T-helper 17 cell (primary cell): Measurements from ENCODE around the gene HLA-E. TPM values are rescaled to one million over a fixed set of nuclear protein-coding genes. Genes with fewer than 3 reads are reported as not detected.

Experiments used
- ATAC-seq: fragments of 150-1000 bp; cut with Tn5 transposase; 2 replicates; pipeline ENCODE4 v1.10.0; 2021; ENCODE audit warnings: mild to moderate bottlenecking, moderate library complexity
- DNase-seq, 3 donors: peaks; one replicate each; pipeline versions ENCODE4 v3.0.0 to v3.0.0-alpha.2; 2020 to 2021
- H3K9me3 ChIP-seq: one replicate; pipeline ENCODE4 v1.7.0; 2013; ENCODE audit warnings: low read length, mild to moderate bottlenecking; ENCODE audit not compliant: control insufficient read depth, poor library complexity, severe bottlenecking
- H3K27ac Mint-ChIP-seq: one replicate; pipeline ENCODE4 v1.8.0; 2022; ENCODE audit warnings: mild to moderate bottlenecking, moderate library complexity, mixed read lengths
- H3K27me3 Mint-ChIP-seq: one replicate; pipeline ENCODE4 v1.8.0; 2022; ENCODE audit warnings: mixed read lengths
- H3K36me3 Mint-ChIP-seq: one replicate; pipeline ENCODE4 v1.8.0; 2022; ENCODE audit warnings: low read depth, mixed read lengths
- H3K4me1 Mint-ChIP-seq: one replicate; pipeline ENCODE4 v1.8.0; 2022; ENCODE audit warnings: mild to moderate bottlenecking, mixed read lengths
- H3K4me3 Mint-ChIP-seq: one replicate; pipeline ENCODE4 v1.8.0; 2022; ENCODE audit warnings: mild to moderate bottlenecking, moderate library complexity, mixed read lengths
- total RNA-seq, 4 donors: library from RNA in 2 of 4; stranded (reverse) in 2 of 4; gene quantifications; one replicate each; pipeline ENCODE4 v1.2.3 and lab custom pipeline; 2022 to 2026

Gene HLA-E
- total RNA-seq: 1,000 to 10,000 TPM; 1,324 to 1,494 TPM
- total RNA-seq (lab: John Stamatoyannopoulos, UW): 1,214 to 1,857 reads per million in 2 donors

DNA sequence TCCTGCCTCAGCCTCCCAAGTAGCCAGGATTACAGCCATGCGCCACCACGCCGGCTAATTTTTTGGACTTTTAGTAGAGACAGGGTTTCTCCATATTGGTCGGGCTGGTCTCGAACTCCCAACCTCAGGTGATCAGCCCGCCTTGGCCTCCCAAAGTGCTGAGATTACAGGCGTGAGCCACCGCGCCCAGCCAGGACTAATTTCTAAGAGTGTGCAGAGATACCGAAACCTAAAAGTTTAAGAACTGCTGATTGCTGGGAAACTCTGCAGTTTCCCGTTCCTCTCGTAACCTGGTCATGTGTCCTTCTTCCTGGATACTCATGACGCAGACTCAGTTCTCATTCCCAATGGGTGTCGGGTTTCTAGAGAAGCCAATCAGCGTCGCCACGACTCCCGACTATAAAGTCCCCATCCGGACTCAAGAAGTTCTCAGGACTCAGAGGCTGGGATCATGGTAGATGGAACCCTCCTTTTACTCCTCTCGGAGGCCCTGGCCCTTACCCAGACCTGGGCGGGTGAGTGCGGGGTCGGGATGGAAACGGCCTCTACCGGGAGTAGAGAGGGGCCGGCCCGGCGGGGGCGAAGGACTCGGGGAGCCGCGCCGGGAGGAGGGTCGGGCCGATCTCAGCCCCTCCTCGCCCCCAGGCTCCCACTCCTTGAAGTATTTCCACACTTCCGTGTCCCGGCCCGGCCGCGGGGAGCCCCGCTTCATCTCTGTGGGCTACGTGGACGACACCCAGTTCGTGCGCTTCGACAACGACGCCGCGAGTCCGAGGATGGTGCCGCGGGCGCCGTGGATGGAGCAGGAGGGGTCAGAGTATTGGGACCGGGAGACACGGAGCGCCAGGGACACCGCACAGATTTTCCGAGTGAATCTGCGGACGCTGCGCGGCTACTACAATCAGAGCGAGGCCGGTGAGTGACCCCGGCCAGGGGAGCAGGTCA, at the start of gene HLA-E:
Gene HLA-E (plus strand): TSS at position 429 of the 945 bp plus-strand sequence. CDS start 23 bp downstream, at position 452.
- peaks cover 46% of the 10 kb centered on the region for H3K4me1 Mint-ChIP-seq
- H3K27me3 Mint-ChIP-seq: no peaks in the 10 kb centered on the region
- ATAC-seq (peak; percentile 84), DNase-seq (peak; percentile 64 to 80 (median 74))
- peak within 1 kb of the TSS; percentile 99 for H3K4me3 Mint-ChIP-seq
- H3K36me3 Mint-ChIP-seq: peaks cover 14% of the 10 kb centered on the region
- peak within 1 kb of the TSS; percentile 94 for H3K27ac Mint-ChIP-seq
- H3K9me3 ChIP-seq: peaks cover 3% of the 10 kb centered on the region

DNA sequence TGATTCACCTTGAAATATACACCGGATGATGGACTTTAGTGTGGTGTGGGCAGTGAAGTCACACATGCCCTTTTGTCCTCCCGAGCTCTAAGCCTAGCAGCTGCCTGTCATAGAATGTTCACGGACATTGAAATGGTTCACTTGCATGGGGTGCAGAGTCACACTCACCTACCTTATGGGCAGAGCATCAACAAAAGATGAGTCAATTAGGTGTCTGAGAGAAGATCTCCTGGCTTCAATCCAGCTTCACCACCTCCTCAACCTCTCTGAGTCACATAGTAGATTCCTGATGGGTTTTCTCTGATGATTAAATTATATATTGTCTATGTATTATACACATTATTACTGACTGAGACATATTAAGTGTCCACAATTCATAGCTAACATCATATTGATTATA, 48.1 kb upstream of the HLA-E start:
- H3K27ac Mint-ChIP-seq: no peak overlapping the region
- H3K36me3 Mint-ChIP-seq: peaks cover 7% of the 10 kb centered on the region
- no peaks in the 10 kb centered on the region for H3K9me3 ChIP-seq
- no peak overlapping the region for H3K4me3 Mint-ChIP-seq
- ATAC-seq (no peak), DNase-seq (no peak)
- H3K4me1 Mint-ChIP-seq: peaks cover 11% of the 10 kb centered on the region
- peaks cover 79% of the 10 kb centered on the region for H3K27me3 Mint-ChIP-seq

DNA sequence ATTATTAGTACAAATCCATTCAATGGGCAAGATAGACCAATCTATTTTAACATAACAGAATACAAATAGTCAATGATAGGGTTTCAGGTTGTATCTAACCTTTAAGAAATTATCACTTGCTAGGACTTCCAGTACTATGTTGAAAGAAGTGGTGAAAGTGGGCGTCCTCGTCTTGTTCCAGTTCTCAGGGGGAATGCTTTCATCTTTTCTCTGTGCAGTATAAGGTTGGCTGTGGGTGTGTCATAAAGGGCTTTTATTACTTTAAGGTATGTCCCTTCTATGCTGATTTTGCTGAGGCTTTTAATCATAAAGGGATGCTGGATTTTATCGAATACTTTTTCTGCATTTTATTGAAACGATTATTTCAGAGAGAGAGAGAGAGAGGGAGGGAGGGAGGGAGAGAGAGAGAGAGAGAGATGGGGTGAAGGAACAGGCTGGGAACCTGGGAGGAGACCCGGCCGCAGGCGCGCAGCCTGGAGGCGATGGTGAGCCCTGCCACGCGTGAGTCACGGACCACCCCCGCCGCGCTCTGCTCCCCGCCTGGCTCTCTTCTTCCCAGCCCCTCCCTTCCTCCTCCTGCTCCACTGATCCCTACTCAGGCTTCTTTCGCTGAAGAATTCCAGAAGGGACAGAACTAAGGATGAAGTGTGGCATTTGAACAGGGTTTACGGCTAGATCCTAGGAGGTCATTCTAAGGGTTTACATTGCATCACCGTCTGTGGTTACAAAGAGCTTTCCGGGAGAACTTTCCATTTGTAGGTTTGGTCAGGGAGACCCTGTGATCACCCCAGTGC, 45.5 kb upstream of the HLA-E start:
- no peak for ATAC-seq
- Mint-ChIP-seq H3K27ac (no peak overlapping the region), H3K27me3 (peaks cover 90% of the 10 kb centered on the region), H3K36me3 (peaks cover 7% of the 10 kb centered on the region), H3K4me3 (no peak overlapping the region), H3K4me1 (peaks cover 14% of the 10 kb centered on the region)
- DNase-seq: no peak
- H3K9me3 ChIP-seq: no peaks in the 10 kb centered on the region

DNA sequence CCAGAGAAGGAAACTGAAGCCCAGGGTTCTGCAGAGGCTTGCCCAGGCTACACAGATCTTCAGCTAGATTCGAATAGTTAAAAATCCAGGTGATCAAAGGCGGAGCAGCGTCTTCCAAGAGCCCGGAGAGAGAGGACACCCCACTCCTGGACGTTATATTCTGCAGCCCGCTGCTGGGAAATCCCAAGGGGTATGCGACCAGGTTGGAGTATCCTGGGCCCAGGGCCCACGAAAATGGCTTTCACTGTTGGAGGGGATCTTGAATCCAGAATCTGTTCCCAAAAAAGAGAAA, 44.9 kb upstream of the HLA-E start:
- Mint-ChIP-seq H3K27me3 (peaks cover 93% of the 10 kb centered on the region), H3K4me1 (peaks cover 19% of the 10 kb centered on the region), H3K27ac (no peak overlapping the region), H3K4me3 (no peak overlapping the region), H3K36me3 (peaks cover 7% of the 10 kb centered on the region)
- DNase-seq (no peak), ATAC-seq (no peak)
- no peaks in the 10 kb centered on the region for H3K9me3 ChIP-seq

DNA sequence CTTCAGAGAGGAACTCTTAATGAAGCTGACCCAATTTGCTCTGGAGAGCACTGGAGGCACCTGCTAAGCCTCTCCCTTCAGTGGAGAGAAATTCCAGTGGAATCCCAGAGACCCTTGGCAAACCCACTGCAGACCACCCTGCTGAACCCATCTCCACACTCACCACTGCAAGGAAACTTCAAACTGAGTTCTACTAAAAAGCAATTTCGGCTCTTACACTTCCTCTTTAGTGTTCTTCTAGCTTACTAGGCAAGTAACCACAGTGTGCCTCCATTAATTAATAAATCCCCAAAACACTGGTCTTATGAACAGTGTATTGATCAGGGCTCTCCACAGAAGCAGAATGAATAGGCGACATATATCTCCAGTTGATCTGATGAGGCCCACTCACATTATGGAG, 43.0 kb upstream of the HLA-E start:
- no peaks in the 10 kb centered on the region for H3K36me3 Mint-ChIP-seq

DNA sequence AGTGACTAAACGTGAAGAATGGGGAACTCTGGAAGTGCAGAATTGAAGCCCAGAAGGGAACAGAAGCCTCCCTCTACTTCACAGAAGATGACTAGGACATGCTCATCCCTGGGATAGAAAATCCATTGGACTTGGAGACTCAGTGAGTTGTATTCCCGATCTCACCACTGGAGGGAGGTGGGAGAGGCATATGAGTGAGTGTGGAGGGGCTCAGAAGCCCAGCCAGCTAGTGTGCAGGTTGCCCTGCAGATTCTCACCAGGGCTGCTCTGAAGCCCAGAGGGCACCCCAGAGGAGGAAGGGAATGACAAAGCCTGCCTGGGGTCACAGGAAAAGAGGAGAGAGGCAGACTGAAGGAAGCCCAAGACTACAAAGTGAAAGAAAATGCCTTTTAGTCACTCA, 42.1 kb upstream of the HLA-E start:
- no peak for DNase-seq
- Mint-ChIP-seq H3K4me3 (no peak overlapping the region), H3K27ac (no peak overlapping the region), H3K27me3 (peaks cover 82% of the 10 kb centered on the region), H3K4me1 (peaks cover 36% of the 10 kb centered on the region), H3K36me3 (no peaks in the 10 kb centered on the region)
- no peaks in the 10 kb centered on the region for H3K9me3 ChIP-seq
- no peak for ATAC-seq

More for the DNA sequence above, 43.0 kb upstream of the HLA-E start:
- H3K4me1 Mint-ChIP-seq: peaks cover 29% of the 10 kb centered on the region
- H3K27ac Mint-ChIP-seq: no peak overlapping the region
- peaks cover 85% of the 10 kb centered on the region for H3K27me3 Mint-ChIP-seq
- ATAC-seq (no peak), DNase-seq (no peak)
- H3K9me3 ChIP-seq: no peaks in the 10 kb centered on the region
- H3K4me3 Mint-ChIP-seq: no peak overlapping the region

DNA sequence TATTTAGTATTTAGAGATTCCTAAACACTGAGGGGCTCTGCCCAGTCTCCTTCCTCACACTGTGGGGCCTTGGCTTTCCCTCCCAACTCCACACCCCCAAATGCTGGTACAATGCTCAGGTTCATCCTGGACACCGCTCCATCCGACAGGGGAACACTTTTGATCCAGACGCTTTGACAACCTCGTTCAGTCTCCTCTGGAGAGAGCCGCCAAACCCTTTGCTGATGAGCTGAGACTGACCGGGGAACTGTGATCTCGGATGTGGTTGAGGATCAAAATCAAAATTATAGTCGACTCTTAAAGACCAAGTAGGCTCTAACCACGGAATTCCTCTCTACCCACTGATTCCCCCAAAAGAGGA, 38.8 kb upstream of the HLA-E start:
- Mint-ChIP-seq H3K27ac (peak overlapping the region; percentile 39), H3K4me3 (peak overlapping the region; percentile 77), H3K36me3 (no peaks in the 10 kb centered on the region), H3K27me3 (peaks cover 75% of the 10 kb centered on the region), H3K4me1 (peaks cover 41% of the 10 kb centered on the region)
- DNase-seq (no peak), ATAC-seq (peak; percentile 40)
- no peaks in the 10 kb centered on the region for H3K9me3 ChIP-seq

DNA sequence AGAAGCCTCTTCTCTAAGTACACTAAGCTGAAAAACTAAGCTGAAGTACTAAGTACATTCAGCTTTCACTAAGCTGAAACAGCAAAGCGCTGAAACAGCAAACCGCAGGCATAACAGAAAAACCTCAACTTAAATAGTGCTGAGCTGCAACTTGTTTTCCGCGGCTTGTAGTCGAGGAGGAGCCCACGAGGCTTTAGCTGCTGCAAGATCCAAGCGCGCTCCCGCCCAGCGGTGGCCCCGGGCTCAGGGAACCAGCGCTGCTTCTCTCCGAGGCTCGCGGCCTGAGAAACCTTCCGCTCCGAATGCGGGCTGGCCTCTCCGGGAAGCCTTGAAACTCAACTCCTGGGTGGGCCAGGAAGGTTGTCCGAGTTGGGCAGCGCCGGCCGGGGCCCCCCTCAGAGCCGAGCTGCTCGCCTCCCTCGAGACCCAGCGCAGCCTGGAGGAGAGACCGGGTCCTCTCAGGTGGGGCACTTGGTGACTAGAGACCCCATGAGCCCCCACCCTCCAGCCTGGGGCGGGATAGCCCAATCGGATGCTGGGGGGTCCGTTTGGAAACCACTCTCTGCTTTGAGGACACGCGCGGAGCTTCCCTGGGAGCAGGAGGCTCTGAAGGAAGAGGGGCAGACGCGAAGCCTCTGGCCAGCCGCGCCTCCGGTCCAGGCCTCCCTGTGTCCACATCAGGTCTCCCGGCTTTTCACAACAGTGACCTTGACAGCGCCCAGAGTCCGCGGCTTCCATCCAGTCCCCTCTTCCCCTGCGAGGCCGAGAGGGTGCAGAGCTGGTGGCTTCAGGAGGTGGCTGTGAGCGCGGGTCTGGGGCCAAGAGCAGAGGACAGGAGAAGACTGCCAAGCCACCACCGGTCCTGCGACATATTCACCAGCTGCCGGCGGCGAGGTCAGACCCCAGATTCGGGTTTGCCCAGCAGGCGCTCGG, 38.1 kb upstream of the HLA-E start:
- Mint-ChIP-seq H3K27me3 (peaks cover 75% of the 10 kb centered on the region), H3K36me3 (no peaks in the 10 kb centered on the region), H3K4me3 (peak overlapping the region; percentile 77), H3K27ac (peak overlapping the region; percentile 39), H3K4me1 (peaks cover 41% of the 10 kb centered on the region)
- peak; percentile 81 for ATAC-seq
- DNase-seq: peak in 2 of 3 donors; percentile 23 to 35
- H3K9me3 ChIP-seq: no peaks in the 10 kb centered on the region

DNA sequence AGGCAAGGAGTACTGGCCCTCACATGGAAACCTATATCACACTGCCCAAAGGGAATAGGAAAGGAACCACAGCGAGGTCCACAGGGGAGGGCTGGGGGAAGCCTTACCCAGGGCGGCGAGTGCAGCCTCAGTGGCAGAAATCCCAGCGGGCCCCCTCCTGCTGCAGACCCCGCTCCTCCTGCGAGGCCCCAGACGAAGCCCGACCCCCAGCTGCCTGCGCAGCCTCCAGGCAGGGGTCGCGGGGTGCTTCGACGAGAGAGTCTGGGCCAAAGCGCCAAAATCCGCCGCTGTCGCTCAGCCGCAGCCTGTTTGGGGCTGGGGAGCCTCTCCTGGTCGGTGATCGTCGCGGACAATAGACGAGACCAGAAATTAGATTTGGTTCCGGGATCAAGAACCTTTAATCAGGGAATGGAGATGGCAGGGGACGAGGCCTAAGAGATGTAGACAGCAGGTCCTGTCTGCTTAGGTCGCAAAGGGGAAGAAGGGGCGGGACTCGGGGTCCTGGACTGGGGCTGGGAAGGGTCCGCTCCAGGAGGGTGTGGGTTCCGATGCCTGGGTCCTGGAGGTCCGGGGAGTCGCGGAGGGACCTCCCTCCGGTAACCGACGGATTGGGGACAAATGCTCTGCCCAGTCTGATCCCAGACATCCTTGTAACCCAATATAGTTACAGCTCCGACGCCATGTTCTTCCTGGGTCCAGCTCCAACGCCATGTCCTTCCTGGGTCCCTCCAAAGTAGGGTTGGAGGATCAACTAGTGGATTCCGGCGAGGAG, 36.4 kb upstream of the HLA-E start:
- peaks cover 36% of the 10 kb centered on the region for H3K4me1 Mint-ChIP-seq
- no peaks in the 10 kb centered on the region for H3K36me3 Mint-ChIP-seq
- H3K27ac Mint-ChIP-seq: no peak overlapping the region
- ATAC-seq (no peak), DNase-seq (no peak)
- peak overlapping the region; percentile 53 for H3K4me3 Mint-ChIP-seq
- peaks cover 72% of the 10 kb centered on the region for H3K27me3 Mint-ChIP-seq
- H3K9me3 ChIP-seq: no peaks in the 10 kb centered on the region

DNA sequence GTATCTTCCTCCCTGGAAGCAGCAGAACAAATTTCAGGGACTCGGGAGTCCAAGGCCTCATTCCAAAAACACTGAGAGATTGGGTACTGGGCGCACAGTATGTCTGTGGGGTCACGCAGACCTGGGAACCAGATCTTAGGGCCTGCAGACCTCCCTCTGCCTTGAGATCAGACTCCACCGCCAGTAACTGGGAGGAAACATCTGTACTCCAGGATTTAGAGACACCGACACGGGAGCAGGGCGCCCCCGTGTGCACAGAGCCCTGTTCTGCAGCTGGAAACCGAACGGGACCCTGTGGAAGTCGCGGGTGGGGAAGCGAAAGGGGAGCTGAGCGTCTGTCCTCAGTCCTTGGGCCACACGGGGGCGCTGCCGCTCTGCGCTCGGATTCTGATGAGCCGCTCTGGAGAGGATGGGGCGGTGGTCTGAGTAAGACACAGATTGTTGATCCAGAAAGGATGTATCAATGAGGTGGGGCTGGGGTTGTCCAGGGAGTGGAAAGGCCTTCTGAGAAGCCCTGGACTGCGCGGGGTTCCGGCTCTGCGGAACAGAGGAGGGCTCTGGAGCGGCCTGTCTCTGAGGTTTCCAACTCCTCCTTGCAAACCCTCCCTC, 35.7 kb upstream of the HLA-E start:
- Mint-ChIP-seq H3K4me3 (peak overlapping the region; percentile 53), H3K36me3 (no peaks in the 10 kb centered on the region), H3K27me3 (peaks cover 72% of the 10 kb centered on the region), H3K27ac (no peak overlapping the region), H3K4me1 (peaks cover 35% of the 10 kb centered on the region)
- peak; percentile 76 to 86 (median 83) for DNase-seq
- peak; percentile 79 for ATAC-seq
- no peaks in the 10 kb centered on the region for H3K9me3 ChIP-seq

DNA sequence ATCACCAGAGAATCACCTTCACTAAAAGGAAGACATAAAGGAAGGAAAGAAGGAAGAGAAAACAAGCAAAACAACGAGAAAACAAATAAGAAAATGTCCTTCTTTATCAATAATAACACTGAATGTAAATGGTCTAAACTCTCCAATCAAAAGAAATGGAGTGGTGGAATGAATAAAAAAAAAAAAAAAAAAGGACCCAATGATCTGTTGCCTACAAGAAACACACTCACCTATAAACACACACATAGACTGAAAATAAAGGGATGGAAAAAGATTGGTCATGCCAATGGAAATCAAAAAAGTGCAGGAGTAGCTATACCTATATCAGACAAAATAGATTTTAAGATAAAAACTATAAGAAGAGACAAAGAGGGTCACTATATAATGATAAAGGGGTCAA, 30.2 kb upstream of the HLA-E start:
- Mint-ChIP-seq H3K27me3 (peaks cover 89% of the 10 kb centered on the region), H3K4me1 (peaks cover 27% of the 10 kb centered on the region), H3K27ac (no peak overlapping the region), H3K36me3 (peaks cover 2% of the 10 kb centered on the region), H3K4me3 (no peak overlapping the region)
- no peak for ATAC-seq
- H3K9me3 ChIP-seq: peaks cover 3% of the 10 kb centered on the region
- no peak for DNase-seq

DNA sequence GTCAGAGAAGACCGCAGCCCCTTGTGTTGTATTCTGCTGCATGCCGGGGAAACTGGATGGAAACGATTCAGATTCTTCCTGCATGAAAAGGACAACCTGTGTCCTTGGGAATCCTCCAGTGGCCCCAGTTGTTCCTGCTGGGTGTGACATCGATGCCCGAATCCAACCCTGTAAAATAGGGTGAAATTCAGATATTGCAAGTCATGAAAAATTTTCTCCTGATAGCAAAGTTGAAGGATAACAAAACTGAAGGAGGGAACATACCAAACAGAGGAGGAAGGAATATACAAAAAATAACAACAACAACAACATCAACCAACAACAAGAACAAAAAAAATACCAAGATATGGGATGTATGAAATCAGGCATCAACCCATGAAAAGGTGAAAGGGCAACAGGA, 28.3 kb upstream of the HLA-E start:
- peaks cover 2% of the 10 kb centered on the region for H3K36me3 Mint-ChIP-seq
- ATAC-seq (no peak), DNase-seq (no peak)
- no peak overlapping the region for H3K27ac Mint-ChIP-seq
- peaks cover 33% of the 10 kb centered on the region for H3K4me1 Mint-ChIP-seq
- H3K27me3 Mint-ChIP-seq: peaks cover 89% of the 10 kb centered on the region
- peak overlapping the region; percentile 33 for H3K4me3 Mint-ChIP-seq
- peaks cover 3% of the 10 kb centered on the region for H3K9me3 ChIP-seq
